ENCODE data around the gene PPTC7.

DNA sequence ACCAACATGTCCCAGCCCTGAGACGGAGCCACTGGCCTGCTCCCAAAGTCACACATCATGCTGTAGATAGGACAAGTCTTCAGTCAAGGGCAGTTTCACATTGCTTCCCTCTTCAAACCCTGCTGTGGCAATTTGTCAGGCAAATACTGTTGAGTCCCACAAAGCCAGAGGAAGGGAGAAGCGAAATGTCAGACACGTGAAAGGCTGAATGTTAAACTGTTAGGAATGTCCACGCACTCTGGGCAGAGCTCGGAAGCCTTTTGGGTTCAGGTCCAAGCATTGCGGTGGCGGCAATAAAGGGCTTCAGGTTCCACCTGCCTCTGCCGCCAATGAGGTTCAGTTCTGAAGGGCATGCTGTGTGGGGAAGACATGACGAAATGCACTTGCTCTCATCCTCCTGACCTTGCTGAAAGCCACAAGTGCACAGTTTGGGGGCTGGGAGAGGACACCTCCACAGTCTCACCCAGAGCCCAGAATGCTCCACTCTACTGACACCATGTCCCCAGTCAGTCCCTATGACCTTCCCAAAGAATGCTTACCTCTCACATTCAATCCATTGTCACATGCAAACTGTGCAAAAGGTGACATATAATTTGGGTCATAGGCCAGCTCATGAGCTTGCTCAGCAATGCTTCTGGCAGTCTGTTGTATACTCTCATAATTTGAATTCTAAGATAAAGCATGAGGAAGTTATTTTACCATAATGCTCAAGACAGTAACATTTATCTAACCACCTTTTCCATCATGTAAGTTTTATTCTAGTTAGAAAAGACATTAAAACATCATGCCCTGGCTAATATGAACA, 45.3 kb downstream of the PPTC7 start:
- TF ChIP-seq, protein P1, sequence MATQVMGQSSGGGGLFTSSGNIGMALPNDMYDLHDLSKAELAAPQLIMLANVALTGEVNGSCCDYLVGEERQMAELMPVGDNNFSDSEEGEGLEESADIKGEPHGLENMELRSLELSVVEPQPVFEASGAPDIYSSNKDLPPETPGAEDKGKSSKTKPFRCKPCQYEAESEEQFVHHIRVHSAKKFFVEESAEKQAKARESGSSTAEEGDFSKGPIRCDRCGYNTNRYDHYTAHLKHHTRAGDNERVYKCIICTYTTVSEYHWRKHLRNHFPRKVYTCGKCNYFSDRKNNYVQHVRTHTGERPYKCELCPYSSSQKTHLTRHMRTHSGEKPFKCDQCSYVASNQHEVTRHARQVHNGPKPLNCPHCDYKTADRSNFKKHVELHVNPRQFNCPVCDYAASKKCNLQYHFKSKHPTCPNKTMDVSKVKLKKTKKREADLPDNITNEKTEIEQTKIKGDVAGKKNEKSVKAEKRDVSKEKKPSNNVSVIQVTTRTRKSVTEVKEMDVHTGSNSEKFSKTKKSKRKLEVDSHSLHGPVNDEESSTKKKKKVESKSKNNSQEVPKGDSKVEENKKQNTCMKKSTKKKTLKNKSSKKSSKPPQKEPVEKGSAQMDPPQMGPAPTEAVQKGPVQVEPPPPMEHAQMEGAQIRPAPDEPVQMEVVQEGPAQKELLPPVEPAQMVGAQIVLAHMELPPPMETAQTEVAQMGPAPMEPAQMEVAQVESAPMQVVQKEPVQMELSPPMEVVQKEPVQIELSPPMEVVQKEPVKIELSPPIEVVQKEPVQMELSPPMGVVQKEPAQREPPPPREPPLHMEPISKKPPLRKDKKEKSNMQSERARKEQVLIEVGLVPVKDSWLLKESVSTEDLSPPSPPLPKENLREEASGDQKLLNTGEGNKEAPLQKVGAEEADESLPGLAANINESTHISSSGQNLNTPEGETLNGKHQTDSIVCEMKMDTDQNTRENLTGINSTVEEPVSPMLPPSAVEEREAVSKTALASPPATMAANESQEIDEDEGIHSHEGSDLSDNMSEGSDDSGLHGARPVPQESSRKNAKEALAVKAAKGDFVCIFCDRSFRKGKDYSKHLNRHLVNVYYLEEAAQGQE (IDR thresholded peaks at IDR 0.05; ENCODE audit: low read depth), result no peak
- TF ChIP-seq CREB1 (IDR thresholded peaks at IDR 0.05; ENCODE audit: low read depth) (no peak), RAD21 (IDR thresholded peaks at IDR 0.05; ENCODE audit: low read depth) (no peak), EP300 (IDR thresholded peaks at IDR 0.05; ENCODE audit: borderline replicate concordance) (peak; percentile 24; the same call in 1 of the 2 replicates), YY1 (IDR thresholded peaks at IDR 0.05; ENCODE audit: low read depth) (no peak), EGR1 (IDR thresholded peaks at IDR 0.05) (no peak)
- TF ChIP-seq, protein P2, sequence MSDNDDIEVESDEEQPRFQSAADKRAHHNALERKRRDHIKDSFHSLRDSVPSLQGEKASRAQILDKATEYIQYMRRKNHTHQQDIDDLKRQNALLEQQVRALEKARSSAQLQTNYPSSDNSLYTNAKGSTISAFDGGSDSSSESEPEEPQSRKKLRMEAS (IDR thresholded peaks at IDR 0.05), result peak; percentile 84
- TF ChIP-seq, protein P3, sequence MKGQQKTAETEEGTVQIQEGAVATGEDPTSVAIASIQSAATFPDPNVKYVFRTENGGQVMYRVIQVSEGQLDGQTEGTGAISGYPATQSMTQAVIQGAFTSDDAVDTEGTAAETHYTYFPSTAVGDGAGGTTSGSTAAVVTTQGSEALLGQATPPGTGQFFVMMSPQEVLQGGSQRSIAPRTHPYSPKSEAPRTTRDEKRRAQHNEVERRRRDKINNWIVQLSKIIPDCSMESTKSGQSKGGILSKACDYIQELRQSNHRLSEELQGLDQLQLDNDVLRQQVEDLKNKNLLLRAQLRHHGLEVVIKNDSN (IDR thresholded peaks at IDR 0.05), result 0 out of 2 replicates have a peak, but pooled peaks have one; percentile 19

Measured in Ishikawa (cell line).